ENCODE measurements around the gene MAPT. TPM values are rescaled to one million over a fixed set of nuclear protein-coding genes. Genes with fewer than 3 reads are reported as not detected.

MAPT gene
- total RNA-seq, 1 experiment from 2014 or later = 37.5 TPM

- no peak for TF ChIP-seq POLR2A (IDR thresholded peaks at IDR 0.05; ENCODE audit: borderline replicate concordance, extremely low read depth, insufficient read depth, insufficient read length)
- no peak for TF ChIP-seq CTCF (IDR thresholded peaks at IDR 0.05 in 2 of 3, conservative IDR thresholded peaks at IDR 0.05 in 1 of 3; ENCODE audit: borderline replicate concordance in 1 of 3, insufficient read depth in 1 of 3, low read depth in 2 of 3, low read length in 2 of 3)
- TF ChIP-seq SIN3A (IDR thresholded peaks at IDR 0.05; ENCODE audit: low read depth) = no peak
- TF ChIP-seq MAX (IDR thresholded peaks at IDR 0.05) = no peak
- TF ChIP-seq EZH2phosphoT487 (IDR thresholded peaks at IDR 0.05; ENCODE audit: borderline replicate concordance) = no peak
- TF ChIP-seq FOSL1 (IDR thresholded peaks at IDR 0.05; ENCODE audit: low read depth) = no peak
- TF ChIP-seq RAD21 (IDR thresholded peaks at IDR 0.05; ENCODE audit: low read depth) = no peak
- no peak for TF ChIP-seq ATF3 (IDR thresholded peaks at IDR 0.05)
- no peak for TF ChIP-seq TCF7L2 (IDR thresholded peaks at IDR 0.05; ENCODE audit: borderline replicate concordance, extremely low read depth, insufficient read depth, insufficient read length)
- no peak for TF ChIP-seq ELF1 (IDR thresholded peaks at IDR 0.05; ENCODE audit: borderline replicate concordance, low read depth)
- TF ChIP-seq POLR2AphosphoS5 (IDR thresholded peaks at IDR 0.05; ENCODE audit: low read depth, low read length) = no peak
- TF ChIP-seq YY1 (IDR thresholded peaks at IDR 0.05; ENCODE audit: extremely low read depth, insufficient replicate concordance, low read depth, low read length) = no peak
- no peak for TF ChIP-seq SP1 (IDR thresholded peaks at IDR 0.05; ENCODE audit: low read depth)
- no peak for TF ChIP-seq EZH2 (IDR thresholded peaks at IDR 0.05)
- TF ChIP-seq SRF (IDR thresholded peaks at IDR 0.05; ENCODE audit: low read depth) = no peak
- no peak for TF ChIP-seq ZBTB33 (IDR thresholded peaks at IDR 0.05; ENCODE audit: extremely low read depth, insufficient replicate concordance, low read length)
- no peak for TF ChIP-seq CBX3 (IDR thresholded peaks at IDR 0.05; ENCODE audit: low read depth)
- no peak overlapping the region for H3K27ac ChIP-seq (ENCODE audit: low read depth, low read length)
- H2AFZ ChIP-seq (ENCODE audit: low read depth, low read length, poor library complexity, severe bottlenecking) = no peak overlapping the region
- CTCF ChIA-PET = no interaction called here
- H4K20me1 ChIP-seq (ENCODE audit: insufficient read depth) = no peaks in the 10 kb centered on the region
- ATAC-seq = no peak
- no peak for DNase-seq (ENCODE audit: low read depth, low spot score)
- H3K4me2 ChIP-seq (ENCODE audit: low read length) = no peak overlapping the region
- no TSS peak for BruUV-seq (replicated peaks)
- H3K4me1 ChIP-seq (ENCODE audit: control insufficient read depth in 1 of 2, insufficient read depth in 2 of 2, low read length in 2 of 2) = peaks cover 0 to 12% of the 10 kb centered on the region in 2 experiments; a peak in 2 of 4 replicates
- POLR2A ChIA-PET = no interaction called here
- intact Hi-C loops (cut with micrococcal nuclease) = no loop called here
- RAD21 ChIA-PET (ENCODE audit: low non-redundant PET in 1 of 2, low total read pairs in 2 of 2, uncharacterized antibody in 2 of 2, unreplicated experiment in 2 of 2) = no interaction called here
- no peak overlapping the region for H3K4me3 ChIP-seq (replicated peaks in 1 of 2; ENCODE audit: low read depth in 1 of 2, low read length in 2 of 2)
- no peaks in the 10 kb centered on the region for H3K36me3 ChIP-seq (ENCODE audit: control insufficient read depth in 1 of 2, insufficient read depth in 2 of 2, low read length in 2 of 2)
- no peaks in the 10 kb centered on the region for H3K9me3 ChIP-seq (ENCODE audit: control insufficient read depth in 1 of 2, insufficient read depth in 1 of 2, low read depth in 1 of 2, low read length in 2 of 2)
- H3K9me2 ChIP-seq (ENCODE audit: insufficient read depth) = no peaks in the 10 kb centered on the region
- H3K79me2 ChIP-seq (ENCODE audit: insufficient read depth, low read length) = no peaks in the 10 kb centered on the region
- H3K9ac ChIP-seq (ENCODE audit: low read length) = no peak overlapping the region
- peaks cover 42% of the 10 kb centered on the region for H3K27me3 ChIP-seq (ENCODE audit: insufficient read depth, low read length)
Observed at GRCh38 chr17:45863857-45864654, 30.3 kb upstream of the MAPT start.

Measured in HCT116 (cell line).